Cardiac fibroblast (primary cell): ENCODE results near the gene NTPCR.
A peak's percentile ranks its signal among the peaks of the same experiment; 100 is the strongest.

Experiments used
- DNase-seq, 2 donors: peaks; one replicate each; pipeline versions ENCODE4 v3.0.0 to v3.0.0-alpha.2; 2010; ENCODE audit warnings: low read depth in 2 of 2
- H3K4me3 ChIP-seq, 2 donors: replicated peaks in 1 of 2; 1 replicate in 1 of 2; 2 replicates in 1 of 2; pipeline ENCODE4 v1.5.1; 2011; ENCODE audit warnings: low read depth in 2 of 2, low read length in 2 of 2, mild to moderate bottlenecking in 2 of 2, moderate library complexity in 1 of 2
- CTCF ChIP-seq: IDR thresholded peaks from one replicate; pipeline ENCODE4 v1.5.1; 2011; ENCODE audit warnings: low read depth, mild to moderate bottlenecking, low read length, inconsistent platforms

Gene NTPCR

DNA sequence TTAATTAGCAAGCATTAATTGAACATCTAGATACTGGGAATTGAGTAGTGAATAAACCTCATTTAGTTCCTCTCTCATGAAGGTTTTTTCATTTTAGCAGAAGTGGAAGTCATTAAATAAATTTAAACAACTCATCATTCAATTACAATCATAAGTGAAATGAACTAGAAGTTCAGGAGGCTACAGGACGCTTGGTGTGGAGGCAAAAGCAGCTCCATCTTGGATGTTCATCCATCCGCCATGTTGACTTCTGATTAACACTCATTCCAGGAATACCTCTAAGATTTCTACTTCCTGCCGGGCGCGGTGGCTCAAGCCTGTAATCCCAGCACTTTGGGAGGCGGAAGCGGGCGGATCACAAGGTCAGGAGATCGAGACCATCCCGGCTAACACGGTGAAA is 11.5 kb upstream of the NTPCR start:
- H3K4me3 ChIP-seq, result no peak overlapping the region
- no peak for TF ChIP-seq CTCF

GRCh38 chr1:232939748-232940147 is 10.7 kb upstream of the NTPCR start:
- TF ChIP-seq CTCF, result no peak
- H3K4me3 ChIP-seq, result no peak overlapping the region

More for the DNA sequence above, 11.5 kb upstream of the NTPCR start:
- DNase-seq, result no peak

DNA sequence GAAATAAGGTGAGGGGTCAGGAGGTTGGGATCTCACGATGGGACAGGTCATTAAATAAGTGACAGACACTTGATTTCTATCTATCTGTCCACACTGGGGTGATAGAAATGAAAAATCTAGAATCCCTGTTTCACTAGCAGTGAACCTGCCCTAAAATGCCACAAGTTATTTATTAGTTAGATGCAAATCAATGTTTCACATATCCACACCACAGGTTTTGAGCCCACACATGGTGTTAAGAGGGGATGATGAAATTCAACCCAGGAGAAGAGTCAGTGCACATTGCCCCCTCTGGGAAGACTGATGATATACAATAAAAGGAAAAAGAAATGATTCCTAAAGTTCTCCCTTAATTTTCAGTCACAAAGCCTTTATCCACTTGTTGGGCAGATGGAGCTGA is 10.1 kb upstream of the NTPCR start:
- H3K4me3 ChIP-seq, result no peak overlapping the region
- no peak for DNase-seq
- no peak for TF ChIP-seq CTCF

More at GRCh38 chr1:232939748-232940147, 10.7 kb upstream of the NTPCR start:
- DNase-seq, result no peak

- peak in 1 of 2 donors; percentile 49 for DNase-seq
- TF ChIP-seq CTCF, result no peak
These were observed 7.8 kb upstream of the NTPCR start for GRCh38 chr1:232942413-232943294.

DNA sequence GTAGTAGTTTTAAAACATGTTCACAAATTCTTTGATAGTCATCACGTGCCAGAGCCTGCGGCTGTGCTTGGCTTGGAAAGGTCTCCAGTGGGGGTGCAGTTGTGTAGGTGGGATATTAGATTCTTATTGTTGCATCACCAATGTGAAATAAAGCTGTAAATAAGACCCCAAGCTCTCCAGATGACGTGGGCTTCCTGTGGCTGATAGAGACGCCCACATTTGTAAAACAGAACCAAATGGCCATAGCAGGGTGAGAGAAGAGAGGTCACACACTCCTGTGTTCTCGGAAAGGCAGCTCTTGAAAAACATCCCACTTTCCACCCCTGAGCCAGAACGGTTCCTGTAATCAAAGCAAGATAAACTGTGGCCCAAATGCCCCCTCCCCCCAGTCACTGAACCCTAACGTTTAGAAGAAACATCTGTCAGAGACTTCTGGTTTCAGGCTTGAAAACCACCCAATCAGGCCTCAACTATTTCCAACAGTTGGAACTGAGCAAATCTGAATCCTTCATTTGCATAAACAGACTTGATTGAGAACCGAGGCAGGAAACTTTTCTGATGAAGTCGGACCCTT is 6.6 kb upstream of the NTPCR start:
- TF ChIP-seq CTCF, result no peak
- H3K4me3 ChIP-seq, result no peak overlapping the region
- peak in 1 of 2 donors; percentile 77 for DNase-seq

More at GRCh38 chr1:232942413-232943294, 7.8 kb upstream of the NTPCR start:
- no peak overlapping the region for H3K4me3 ChIP-seq

GRCh38 chr1:232944347-232944746 is 6.1 kb upstream of the NTPCR start:
- no peak for DNase-seq
- no peak overlapping the region for H3K4me3 ChIP-seq
- TF ChIP-seq CTCF, result no peak
